MM.1S (cell line): ENCODE measurements around the gene BCAR3.

Experiments used
- CTCF ChIP-seq: fragments of 300-600 bp; sonication (generic); IDR thresholded peaks from 2 replicates; pipeline ENCODE4 v1.5.1; 2016; ENCODE audit warnings: antibody characterized with exemption, low read length, mixed read lengths
- EZH2 ChIP-seq: fragments of 300-600 bp; sonication (generic); optimal IDR thresholded peaks from 2 replicates; pipeline ENCODE3; 2017; ENCODE audit warnings: low read depth, mild to moderate bottlenecking, antibody characterized with exemption, low read length, mixed read lengths

DNA sequence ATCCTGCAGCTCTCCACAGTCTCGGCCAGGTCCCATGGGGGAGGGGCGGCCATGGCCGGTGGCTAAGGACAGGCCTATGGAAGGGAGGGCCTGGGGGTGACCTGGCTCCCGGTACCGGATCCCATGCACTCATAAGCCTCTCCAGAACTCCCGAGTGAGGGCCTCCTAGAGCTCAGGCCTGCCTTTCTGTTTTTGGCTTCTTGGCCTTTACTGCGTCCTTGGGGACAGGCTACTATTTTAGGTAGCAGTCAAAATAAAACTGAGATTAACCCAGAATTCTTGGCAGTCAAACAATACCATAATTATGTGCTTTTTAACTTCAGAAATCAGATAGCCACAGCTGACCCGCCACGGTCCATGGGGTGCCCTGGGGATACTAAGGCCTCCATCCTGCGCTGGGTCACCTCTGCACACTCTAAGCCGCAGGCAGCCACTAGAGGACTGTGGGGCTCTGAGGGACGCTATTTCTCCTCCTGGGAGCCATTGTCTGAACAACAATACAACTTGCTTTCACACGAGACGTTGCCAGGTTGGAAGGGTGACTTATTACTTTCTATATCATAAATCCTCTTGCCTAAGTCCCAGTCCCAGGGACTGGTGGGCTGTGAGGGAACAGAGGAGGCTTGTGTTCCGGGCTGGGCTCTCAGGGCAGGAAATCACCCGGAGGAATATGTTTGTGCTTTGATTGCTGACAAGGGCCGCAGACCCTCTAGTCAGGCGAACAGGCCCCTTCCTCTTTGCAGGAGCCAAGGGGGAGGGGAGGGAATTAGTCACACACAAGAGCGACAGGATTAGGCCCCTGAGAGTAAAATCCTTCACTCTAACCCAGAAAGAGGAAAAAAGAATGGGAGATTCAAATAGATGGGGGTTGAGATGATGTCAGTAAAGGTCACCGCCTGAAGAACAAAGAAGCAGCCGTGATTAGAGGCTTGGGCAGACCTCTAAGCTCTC, 40.7 kb upstream of the BCAR3 start:
- TF ChIP-seq CTCF (no peak), EZH2 (no peak)
